NCI-H1694 treated with DMSO at 0.1 percent for 48 hours (cell line): ENCODE measurements around the gene ECHDC3.
"Not testable (repeated sequence)": the region's sequence is repeated elsewhere in the genome, so short reads cannot be mapped to it uniquely, and the experiment has no call there.

Source experiments
- DNase-seq: peaks from one replicate; lab custom pipeline; 2025; lab: John Stamatoyannopoulos, UW

The ECHDC3 gene

GRCh38 chr10:11742009-11742778, at the start of gene ECHDC3:
Gene ECHDC3, plus strand, starts transcription at chr10:11742382. Its CDS starts 195 bp downstream, at chr10:11742577.
- DNase-seq, result no peak

GRCh38 chr10:11693376-11693775, 48.8 kb upstream of the ECHDC3 start:
- no peak for DNase-seq

- DNase-seq, result no peak
Measured at GRCh38 chr10:11695779-11696178, 46.4 kb upstream of the ECHDC3 start.

GRCh38 chr10:11697718-11698527, 44.3 kb upstream of the ECHDC3 start:
- no peak for DNase-seq

GRCh38 chr10:11698691-11699549, 43.3 kb upstream of the ECHDC3 start:
- DNase-seq, result no peak

DNA sequence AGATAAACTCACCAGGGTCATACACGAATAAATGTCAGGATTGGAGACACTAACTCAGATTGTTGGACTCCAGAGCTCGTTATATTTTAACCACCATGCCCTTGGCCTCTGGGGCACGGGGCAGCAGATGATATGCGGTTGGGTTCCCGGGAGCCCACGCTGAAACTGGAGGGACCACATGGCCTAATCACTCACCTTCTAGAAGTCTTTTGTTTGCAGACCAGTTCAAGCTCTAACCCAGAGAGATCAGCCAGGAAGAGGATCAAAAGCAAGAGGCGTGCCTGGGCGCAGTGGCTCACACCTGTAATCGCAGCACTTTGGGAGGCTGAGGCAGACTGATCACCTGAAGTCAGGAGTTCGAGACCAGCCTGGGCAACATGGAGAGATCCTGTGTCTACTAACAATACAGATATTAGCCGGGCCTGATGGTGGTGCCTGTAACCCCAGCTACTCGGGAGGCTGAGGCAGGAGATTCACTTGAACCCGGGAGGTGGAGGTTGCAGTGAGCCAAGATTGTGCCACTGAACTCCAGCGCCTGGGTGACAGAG, 42.6 kb upstream of the ECHDC3 start:
- DNase-seq, result no peak

GRCh38 chr10:11700539-11700938, 41.6 kb upstream of the ECHDC3 start:
- DNase-seq, result no peak

GRCh38 chr10:11701451-11702095, 40.6 kb upstream of the ECHDC3 start:
- DNase-seq, result no peak

- no peak for DNase-seq
Measured at GRCh38 chr10:11702264-11702663, 39.9 kb upstream of the ECHDC3 start.

DNA sequence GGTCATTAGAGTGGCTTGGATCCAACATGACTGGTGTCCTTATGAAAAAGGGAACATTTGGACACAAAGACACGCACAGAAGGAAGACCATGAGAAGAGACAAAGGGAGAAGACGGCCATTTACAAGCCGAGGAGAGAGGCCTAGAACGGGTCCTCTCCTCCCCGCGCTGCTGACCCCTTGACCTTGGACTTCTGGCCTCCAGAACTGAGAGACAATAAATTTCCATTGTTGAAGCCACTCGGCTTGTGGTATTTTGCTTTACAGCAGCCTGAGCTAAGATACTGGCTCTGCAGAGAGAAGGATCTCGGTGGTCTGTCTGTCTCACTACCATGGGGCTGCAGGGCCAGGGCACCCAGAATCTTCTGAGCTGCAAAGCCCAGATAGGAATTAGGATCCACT, 38.1 kb upstream of the ECHDC3 start:
- no peak for DNase-seq

DNA sequence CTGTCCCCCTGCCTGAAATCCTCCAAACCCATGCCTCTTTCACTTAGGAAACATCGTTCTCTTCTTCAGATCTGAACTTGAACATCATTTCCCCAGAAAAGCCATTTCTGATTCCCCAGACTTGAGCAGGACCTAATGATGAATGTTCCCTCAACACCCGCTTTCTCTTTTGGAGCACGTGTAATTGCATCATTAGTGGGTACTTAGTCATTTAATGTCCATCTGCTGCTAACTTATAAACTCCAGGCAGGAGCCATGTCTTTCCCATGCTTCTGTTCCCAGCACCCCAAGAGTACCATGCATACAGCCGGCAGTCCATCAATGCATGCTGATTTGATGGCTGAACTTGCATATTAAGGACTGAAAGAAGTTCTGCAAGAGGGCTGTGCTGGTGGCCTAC, 36.5 kb upstream of the ECHDC3 start:
- no peak for DNase-seq

DNA sequence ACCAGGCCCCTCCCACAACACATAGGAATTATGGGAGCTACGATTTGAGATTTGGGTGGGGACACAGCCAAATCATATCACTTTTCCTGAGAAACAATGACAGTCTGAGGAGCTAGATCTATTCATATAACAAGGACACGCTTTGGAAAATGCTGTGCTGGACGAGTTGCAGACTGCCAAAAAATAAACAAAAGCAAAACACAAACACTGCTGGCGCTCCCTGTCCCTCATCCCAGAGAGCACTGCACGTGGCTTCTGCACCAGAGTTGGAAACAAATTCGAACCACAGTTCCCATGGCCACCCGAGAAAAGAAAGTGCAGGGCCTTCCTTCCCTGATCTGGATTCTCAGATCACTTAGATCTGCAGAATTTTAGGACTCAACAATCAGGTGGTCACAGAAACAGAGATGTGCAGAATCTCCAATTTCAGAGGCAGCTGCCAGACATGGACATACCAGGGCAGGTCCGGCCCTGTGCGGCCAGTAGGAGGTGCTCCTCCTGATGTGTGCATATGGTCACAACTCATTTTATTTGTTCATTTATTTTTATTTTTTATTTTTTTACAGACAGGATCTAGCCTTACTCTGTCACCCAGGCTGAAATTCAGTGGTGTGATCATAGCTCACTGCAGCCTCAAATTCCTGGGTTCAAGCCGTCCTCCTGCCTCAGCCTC, 35.2 kb upstream of the ECHDC3 start:
- DNase-seq, result no peak

- DNase-seq, result no peak
Measured at GRCh38 chr10:11707624-11708350, 34.4 kb upstream of the ECHDC3 start.

DNA sequence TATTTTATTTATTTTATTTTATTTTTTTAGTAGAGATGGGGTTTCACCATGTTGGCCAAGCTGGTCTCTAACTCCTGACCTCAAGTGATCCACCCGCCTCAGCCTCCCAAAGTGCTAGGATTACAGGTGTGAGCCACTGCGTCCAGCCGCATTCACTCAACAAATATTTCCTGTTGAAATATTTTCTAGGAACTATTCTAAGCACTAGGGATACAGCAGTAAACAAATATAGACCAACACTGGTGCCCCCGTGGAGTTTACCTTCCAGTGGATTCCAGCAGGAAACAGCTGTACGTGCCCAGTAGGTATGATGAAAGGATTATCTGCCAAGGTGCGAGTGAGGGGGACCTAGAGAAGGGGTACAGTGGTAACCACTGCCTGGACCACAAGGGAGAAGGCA, 33.4 kb upstream of the ECHDC3 start:
- DNase-seq, result not testable (repeated sequence)

- no peak for DNase-seq
Measured at GRCh38 chr10:11712744-11713143, 29.4 kb upstream of the ECHDC3 start.

DNA sequence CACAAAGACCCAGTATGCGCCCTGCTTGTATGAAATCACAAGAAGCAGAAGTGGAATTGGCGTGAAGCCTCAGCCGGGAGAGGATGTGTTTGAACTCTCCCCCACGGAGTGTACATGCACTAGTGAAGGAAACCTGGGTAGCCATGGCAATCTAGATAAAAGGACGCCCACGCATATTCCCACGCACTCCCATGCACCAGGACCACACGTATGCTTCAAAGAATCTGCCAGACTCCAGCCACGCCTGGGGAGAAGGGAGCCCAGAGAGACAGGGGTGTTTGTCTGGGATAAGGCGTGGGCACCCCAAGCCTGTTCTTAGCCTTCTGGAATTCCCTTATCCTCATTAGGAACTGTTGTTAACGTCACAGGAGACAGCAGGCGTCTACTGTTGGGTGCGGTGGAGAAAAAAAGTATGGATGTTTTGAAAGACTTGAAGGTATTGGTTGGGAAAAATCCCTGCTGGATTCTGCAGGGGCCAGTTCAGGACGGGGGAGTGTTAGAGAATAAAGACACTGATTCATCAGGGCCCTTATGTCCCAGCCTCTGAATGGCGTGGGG, 28.9 kb upstream of the ECHDC3 start:
- DNase-seq, result no peak

GRCh38 chr10:11713963-11714362, 28.2 kb upstream of the ECHDC3 start:
- no peak for DNase-seq

- DNase-seq, result no peak
Measured at GRCh38 chr10:11714750-11715365, 27.3 kb upstream of the ECHDC3 start.

DNA sequence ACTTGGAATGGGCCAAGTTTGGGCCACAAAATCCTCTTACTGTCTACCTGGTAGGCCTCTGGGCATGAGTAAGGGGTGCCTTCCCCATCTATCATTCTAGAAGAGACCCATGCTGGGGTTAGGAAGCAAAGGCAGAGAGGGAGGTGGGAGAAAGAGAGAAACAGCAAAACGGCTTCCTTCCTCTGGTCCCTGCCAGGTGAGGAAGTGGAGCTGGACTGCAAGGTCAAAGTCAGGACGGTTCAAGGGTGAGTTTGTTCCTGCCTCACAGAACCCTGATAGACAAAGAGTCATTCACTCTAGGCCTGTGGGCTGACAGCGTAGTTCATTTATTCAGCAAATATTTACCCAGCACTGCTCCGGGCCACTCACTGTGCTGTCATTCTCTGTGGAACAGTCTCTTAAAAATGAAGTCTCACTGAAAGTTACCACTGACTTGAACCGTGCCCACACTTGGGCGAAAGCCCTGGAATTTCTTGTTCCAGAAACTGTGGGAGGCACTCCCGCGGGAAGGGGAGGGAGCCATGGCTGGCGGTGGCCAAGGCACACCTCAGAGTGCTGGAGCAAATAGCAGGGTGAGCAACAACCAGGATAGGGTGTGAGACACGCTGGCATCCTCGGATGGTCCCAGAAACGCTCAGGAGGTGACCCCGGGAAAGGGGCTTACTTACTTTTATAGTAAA, 26.2 kb upstream of the ECHDC3 start:
- no peak for DNase-seq
